Measurements from ENCODE around the gene PON1.

The PON1 gene

GRCh38 chr7:95324431-95324830 lies at the start of gene PON1:
TSS of gene PON1 (minus strand) at chr7:95324532. CDS start at chr7:95324475, 57 bp downstream.
- in situ Hi-C loops (cut with MboI; ENCODE audit: low sequenced_read_pairs), result no loop called here

GRCh38 chr7:95373323-95373722 lies 49.0 kb upstream of the PON1 start:
- in situ Hi-C loops (cut with MboI; ENCODE audit: low sequenced_read_pairs), result no loop called here

GRCh38 chr7:95368235-95368634 lies 43.9 kb upstream of the PON1 start:
- in situ Hi-C loops (cut with MboI; ENCODE audit: low sequenced_read_pairs), result no loop called here

DNA sequence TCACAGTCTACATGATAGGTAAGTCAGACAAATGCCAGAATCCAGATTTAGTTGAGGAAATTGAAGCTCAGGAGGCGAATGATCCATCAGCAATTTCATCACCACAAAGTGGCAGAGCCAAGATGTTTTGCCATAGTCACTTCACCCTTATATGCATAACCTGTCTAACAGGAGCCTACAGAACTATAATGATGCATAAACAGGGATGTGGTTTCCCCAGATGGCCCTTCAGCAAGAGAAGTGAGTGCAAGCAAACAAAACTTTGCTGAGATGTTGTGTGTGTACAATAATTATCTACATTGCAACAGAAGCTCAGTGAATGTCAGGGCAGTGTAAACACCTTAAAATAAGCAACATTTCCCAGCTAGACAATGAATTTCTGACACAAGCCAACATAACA lies 43.3 kb upstream of the PON1 start:
- in situ Hi-C loops (cut with MboI; ENCODE audit: low sequenced_read_pairs), result no loop called here

DNA sequence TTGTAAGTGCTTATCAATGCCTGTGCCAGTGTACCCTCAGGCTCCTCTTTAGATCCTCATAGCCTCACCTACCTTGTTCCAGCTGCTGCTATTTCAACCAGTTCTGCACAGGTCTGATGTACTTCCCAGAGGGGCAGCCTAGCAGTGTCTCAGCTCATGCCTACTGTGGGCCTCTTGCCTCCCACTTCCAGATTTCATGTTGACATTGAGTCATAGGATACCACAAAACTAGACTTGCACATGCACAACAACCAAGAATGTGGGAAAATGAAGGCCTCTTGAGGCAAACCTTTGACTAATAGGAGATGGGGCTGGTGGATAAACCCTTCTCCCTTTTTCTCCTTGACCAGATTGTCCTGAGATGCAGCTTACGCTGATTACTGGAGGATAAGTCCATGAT lies 40.8 kb upstream of the PON1 start:
- in situ Hi-C loops (cut with MboI; ENCODE audit: low sequenced_read_pairs), result no loop called here

DNA sequence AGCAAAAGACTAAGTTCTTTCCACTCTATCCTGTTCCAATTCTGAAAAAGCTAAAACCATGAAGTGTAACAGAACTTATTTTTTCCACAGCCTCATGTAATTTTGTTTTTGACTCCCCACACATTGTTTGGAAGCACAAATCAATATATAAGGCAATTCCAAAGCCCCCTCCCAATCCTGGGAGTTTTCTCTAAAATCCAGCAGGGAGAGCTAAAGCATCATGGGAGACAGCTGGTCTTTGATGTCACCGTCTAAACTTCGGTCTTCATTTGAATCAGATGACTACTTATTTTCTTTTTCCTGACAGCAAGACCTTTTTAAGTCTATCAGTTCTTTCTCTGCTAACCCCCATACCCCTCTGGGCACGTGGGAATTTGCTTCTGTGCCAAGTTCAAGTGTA lies 33.3 kb upstream of the PON1 start:
- in situ Hi-C loops (cut with MboI; ENCODE audit: low sequenced_read_pairs), result no loop called here

DNA sequence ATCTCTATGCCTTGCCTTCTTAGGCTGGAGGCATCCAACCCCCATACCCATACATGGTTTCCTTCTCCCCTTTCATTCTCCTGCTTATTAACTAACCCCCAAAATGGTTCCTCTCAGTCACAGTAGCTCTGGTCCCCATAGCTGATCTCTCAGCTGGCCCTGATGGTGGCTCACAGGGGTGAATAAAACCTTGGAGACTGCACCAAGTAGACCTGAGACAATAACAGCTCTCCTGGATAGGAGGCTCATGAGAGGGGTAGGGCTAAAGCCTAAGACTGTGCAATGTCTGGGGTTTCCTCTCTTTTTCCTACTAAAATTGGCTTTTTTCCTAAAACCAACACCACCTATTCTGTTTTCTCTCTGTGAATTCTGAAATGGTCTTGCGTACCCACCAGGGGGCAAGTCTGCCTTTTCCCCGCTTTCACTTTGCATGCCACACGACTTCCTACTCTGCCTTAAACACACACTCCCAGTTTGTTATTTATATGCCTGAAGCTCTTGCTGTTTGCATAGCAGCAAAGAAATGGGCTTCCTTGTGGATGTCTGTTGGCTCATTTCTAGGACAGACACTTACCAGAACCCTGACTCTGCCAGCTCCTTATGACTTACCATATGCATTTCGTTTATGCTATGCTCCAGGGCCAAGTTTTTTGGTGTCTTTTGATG lies 18.4 kb upstream of the PON1 start:
- in situ Hi-C loops (cut with MboI; ENCODE audit: low sequenced_read_pairs), result no loop called here

DNA sequence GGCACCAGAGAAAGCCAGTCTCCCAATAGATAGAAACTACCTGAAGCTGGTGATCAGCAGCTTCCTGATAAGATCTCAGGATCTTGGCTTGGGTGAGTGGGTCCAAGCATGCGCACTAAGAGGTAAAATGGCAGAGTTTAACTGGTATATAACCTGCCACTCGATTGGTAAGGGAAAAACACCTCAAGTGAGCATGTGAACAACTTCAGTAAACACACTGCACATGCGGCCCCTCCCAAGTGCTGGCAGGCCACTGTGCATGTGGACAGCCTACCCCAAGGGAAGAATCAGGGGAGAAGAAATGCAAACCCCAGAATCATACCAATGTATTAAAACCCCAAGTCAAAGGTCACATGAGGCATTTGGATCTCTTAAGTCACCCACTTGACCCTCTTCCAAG lies 17.7 kb upstream of the PON1 start:
- in situ Hi-C loops (cut with MboI; ENCODE audit: low sequenced_read_pairs), result no loop called here

DNA sequence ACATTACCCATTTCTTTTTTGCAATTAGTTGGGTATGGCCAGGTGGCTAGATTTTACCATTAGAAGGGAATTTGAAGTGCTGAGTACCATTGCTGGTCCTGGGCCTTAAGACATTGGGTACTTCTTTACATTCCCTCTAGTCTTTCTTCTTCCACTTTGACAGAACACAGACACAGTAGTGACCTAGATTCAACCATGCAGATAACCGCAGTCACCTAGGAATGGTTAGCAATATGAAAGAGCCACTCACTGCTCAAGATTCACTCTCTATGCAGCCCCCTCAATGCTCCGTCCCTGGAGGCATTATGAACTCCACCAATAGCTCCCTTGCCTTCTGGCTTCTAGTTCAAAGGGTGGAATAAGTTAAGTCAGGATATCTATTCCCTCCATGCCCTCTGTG lies 16.2 kb upstream of the PON1 start:
- in situ Hi-C loops (cut with MboI; ENCODE audit: low sequenced_read_pairs), result no loop called here

GRCh38 chr7:95338832-95339231 lies 14.5 kb upstream of the PON1 start:
- in situ Hi-C loops (cut with MboI; ENCODE audit: low sequenced_read_pairs), result no loop called here

- in situ Hi-C loops (cut with MboI; ENCODE audit: low sequenced_read_pairs), result no loop called here
Measured at GRCh38 chr7:95335093-95335492, 10.8 kb upstream of the PON1 start.

- in situ Hi-C loops (cut with MboI; ENCODE audit: low sequenced_read_pairs), result no loop called here
Measured at GRCh38 chr7:95334447-95334846, 10.1 kb upstream of the PON1 start.

DNA sequence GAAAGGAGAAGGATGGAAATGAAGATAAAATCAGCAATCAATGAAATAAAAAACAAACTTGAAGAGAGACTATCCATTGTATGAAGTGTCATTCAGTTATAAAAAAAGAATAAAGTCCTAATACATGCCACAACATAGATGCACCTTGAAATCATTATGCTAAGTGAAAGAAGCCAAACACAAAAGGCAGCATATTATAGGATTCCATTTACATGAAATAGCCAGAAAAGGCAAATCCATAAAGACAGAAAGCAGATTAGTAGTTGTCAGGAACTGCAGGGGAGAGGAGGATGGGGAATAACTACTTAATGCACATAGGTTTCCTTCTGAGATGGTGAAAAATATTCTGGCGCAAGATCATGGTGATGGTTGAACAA lies 6.6 kb upstream of the PON1 start:
- in situ Hi-C loops (cut with MboI; ENCODE audit: low sequenced_read_pairs), result no loop called here

DNA sequence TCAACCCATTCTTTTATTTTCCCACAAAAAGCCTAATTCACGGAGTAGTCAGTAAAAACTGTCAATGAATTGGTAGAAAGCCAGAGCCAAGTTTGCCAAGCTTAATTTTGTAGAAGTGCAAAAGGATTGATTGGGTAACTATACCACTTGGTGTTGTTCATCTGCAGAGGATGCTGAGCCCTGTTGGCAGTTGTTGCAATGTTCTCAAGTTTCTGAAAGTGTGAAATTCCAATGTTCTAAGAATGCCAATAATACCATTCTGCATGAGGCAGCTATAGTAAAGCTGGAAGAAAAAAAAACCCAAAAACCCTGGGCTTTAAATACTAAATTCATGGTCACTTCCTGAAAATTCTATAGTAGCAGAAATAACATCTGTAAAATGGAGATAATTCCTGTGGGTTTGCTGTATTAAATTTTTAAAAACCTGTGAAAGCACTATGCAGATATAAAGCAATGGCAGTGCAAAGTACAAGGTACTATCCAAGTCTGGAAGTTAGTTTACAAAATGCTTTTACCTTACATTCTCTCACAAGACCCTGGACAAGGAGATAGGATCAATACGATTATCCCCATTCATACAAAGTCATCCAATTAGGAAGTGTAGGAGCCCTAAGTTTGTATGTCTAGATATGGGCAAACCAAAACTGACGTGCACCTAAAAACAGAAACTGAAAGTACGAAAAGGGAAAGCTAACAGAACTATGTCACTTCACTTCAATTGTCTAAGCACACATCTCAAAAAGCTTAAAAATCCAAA lies 6.0 kb upstream of the PON1 start:
- in situ Hi-C loops (cut with MboI; ENCODE audit: low sequenced_read_pairs), result no loop called here

DNA sequence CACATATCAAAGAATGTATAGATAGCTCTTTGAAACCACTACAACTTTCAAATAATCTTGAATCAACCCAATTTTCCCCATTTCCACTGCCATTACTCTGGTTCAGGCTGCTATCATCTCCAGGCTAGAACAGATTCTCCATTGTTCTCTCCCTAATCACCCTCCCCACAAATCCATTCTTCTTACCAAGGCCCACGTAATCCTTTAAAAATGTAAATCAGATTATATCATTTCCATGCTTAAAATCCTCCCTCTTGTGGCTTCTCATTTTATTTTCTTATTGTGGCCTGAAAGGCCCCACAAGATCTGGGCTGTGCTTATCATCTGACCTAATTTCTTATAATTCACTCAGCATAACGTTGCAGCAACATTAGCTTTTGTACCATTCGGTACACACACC lies 3.0 kb upstream of the PON1 start:
- in situ Hi-C loops (cut with MboI; ENCODE audit: low sequenced_read_pairs), result no loop called here

DNA sequence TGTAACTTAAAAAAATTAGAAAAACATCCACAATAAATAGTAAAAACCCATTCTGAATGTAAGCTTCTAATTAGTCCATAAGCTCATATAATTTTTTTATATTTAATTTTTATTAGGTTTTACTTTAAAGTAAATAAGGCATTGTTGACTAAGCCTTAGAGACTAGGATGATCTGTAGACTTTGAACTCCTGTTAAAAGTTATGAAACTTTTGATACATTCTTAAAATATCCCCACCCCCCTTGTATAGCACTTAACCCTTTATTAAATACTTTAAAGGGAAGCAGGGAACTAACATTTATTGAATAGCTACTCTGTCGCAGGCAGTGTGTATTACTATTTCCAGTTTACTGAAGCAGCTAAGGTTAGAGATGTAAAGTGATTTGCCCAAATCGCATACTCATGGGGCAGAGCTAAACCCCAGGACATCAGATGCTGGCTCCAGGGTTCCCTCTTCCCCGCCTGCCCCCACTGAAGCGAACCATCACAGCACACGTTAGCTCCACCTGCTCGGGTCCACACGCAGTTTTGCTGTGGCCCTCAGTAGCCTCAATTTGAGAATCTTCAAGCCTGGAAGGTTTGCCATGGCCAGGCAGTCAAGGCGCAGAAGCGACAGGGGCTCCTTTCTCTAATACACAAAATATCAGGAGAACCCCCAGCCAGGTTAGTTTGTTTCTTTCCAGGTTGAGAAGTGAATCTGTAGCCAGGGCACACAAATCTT lies 762 bp downstream of the PON1 start:
- in situ Hi-C loops (cut with MboI; ENCODE audit: low sequenced_read_pairs), result no loop called here

- in situ Hi-C loops (cut with MboI; ENCODE audit: low sequenced_read_pairs), result no loop called here
Measured at GRCh38 chr7:95322854-95323253, 1.5 kb downstream of the PON1 start.

- in situ Hi-C loops (cut with MboI; ENCODE audit: low sequenced_read_pairs), result no loop called here
Measured at GRCh38 chr7:95322396-95322795, 1.9 kb downstream of the PON1 start.

GRCh38 chr7:95321720-95322119 lies 2.6 kb downstream of the PON1 start:
- in situ Hi-C loops (cut with MboI; ENCODE audit: low sequenced_read_pairs), result no loop called here

- in situ Hi-C loops (cut with MboI; ENCODE audit: low sequenced_read_pairs), result no loop called here
Measured at GRCh38 chr7:95320651-95321050, 3.7 kb downstream of the PON1 start.

GRCh38 chr7:95319570-95319969 lies 4.8 kb downstream of the PON1 start:
- in situ Hi-C loops (cut with MboI; ENCODE audit: low sequenced_read_pairs), result no loop called here

DNA sequence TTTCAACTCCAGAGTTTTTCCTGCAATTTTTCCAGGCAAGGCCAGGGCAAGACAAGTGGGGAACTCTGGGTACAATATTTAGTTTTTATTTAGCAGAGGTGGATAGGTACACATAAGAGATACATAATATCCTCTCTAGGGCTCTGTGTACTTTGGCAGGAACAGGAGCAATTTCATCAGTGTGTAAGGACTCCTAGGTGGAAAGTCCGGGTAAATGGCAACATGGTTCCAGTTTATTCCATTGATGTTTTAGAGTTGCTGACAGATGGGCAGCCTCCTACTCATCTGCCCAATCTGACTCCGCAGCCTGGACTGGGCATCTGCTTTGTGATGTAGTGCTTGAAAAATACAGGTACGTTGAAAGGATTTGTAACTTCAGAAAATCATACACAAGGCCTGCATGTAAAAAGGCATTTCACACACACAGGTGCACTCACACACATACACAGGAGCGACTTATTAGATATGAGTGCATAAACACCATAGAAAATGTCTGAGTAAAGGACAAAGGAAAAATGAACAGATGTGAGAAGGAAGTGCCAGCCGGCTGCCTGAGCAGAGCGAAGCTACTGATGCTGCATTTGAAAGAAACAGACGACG lies 5.7 kb downstream of the PON1 start:
- in situ Hi-C loops (cut with MboI; ENCODE audit: low sequenced_read_pairs), result no loop called here

Data from HL-60/S4 treated with phorbol 12-myristate 13-acetate at 8.2 ng/mL for 4 days and 3 days (cell line).